Fibroblast of lung (primary cell): Measurements from ENCODE around the gene DIAPH1.

Source experiments
- CTCF ChIP-seq, 2 donors: IDR thresholded peaks in 1 of 2; conservative IDR thresholded peaks in 1 of 2; 1 replicate in 1 of 2; 2 replicates in 1 of 2; pipeline ENCODE4 v1.5.1; 2011 to 2012; ENCODE audit warnings: low read length in 2 of 2, control low read depth in 1 of 2, inconsistent platforms in 1 of 2, low read depth in 1 of 2, mild to moderate bottlenecking in 1 of 2
- EZH2 ChIP-seq: IDR thresholded peaks from 2 replicates; pipeline ENCODE4 v1.5.1; 2012; ENCODE audit warnings: low read length, control low read depth, mild to moderate bottlenecking; ENCODE audit errors: missing control alignments

GRCh38 chr5:141515141-141515540 lies 103.7 kb downstream of the DIAPH1 start:
- TF ChIP-seq CTCF (conservative IDR thresholded peaks at IDR 0.05 in 1 of 2, IDR thresholded peaks at IDR 0.05 in 1 of 2; ENCODE audit: low read depth in 1 of 2, low read length in 2 of 2), result no peak
- no peak for TF ChIP-seq EZH2
